Transverse colon (tissue), 3 donors: ENCODE measurements around the gene RXRG.

Source experiments
- CTCF ChIP-seq, 5 experiments: fragments of 200-600 bp in 3 of 5; fragments of 450-650 bp in 2 of 5; sonication (generic) in 3 of 5; IDR thresholded peaks; 1 replicate in 2 of 5; 2 replicates in 3 of 5; pipeline ENCODE4 v1.5.1; 2016 to 2017; ENCODE audit warnings: antibody characterized with exemption in 5 of 5, inconsistent platforms in 3 of 5, mild to moderate bottlenecking in 2 of 5, moderate library complexity in 1 of 5
- EP300 ChIP-seq: sonication (generic); formaldehyde crosslinking; IDR thresholded peaks from one replicate; pipeline ENCODE4 v1.6.1; 2017; ENCODE audit warnings: antibody characterized with exemption, low read depth
- POLR2A ChIP-seq: fragments of 450-650 bp; IDR thresholded peaks from one replicate; pipeline ENCODE4 v1.6.1; 2016; ENCODE audit warnings: antibody characterized with exemption, mild to moderate bottlenecking, moderate library complexity

GRCh38 chr1:165408518-165408917 lies 36.4 kb downstream of the RXRG start:
- no peak for TF ChIP-seq POLR2A
- TF ChIP-seq CTCF (IDR thresholded peaks at IDR 0.05) = peak in 1 of 5 experiments; percentile 8
- TF ChIP-seq EP300 = no peak
